Kidney epithelial cell (primary cell): Measurements from ENCODE around the gene GRM7. TPM values are rescaled to one million over a fixed set of nuclear protein-coding genes. Genes with fewer than 3 reads are reported as not detected.

Source experiments
- DNase-seq: peaks from one replicate; pipeline ENCODE4 v3.0.0-alpha.2; 2010; ENCODE audit warnings: low read depth
- H3K27me3 ChIP-seq: 2 replicates; pipeline ENCODE4 v1.6.0; 2011; ENCODE audit warnings: low read length; ENCODE audit not compliant: control insufficient read depth, insufficient read depth
- H3K36me3 ChIP-seq: 2 replicates; pipeline ENCODE4 v1.5.1; 2011; ENCODE audit warnings: low read length; ENCODE audit not compliant: control insufficient read depth, insufficient read depth
- H3K4me3 ChIP-seq: 2 replicates; pipeline ENCODE4 v1.5.1; 2011; ENCODE audit warnings: low read depth, mild to moderate bottlenecking, control low read depth, low read length
- CTCF ChIP-seq: IDR thresholded peaks from 2 replicates; pipeline ENCODE4 v1.5.1; 2011; ENCODE audit warnings: mild to moderate bottlenecking, moderate library complexity, low read length, control low read depth, inconsistent platforms; ENCODE audit not compliant: insufficient read depth, poor library complexity, severe bottlenecking
- total RNA-seq: library from RNA; depleted of rRNA; stranded (reverse); fragments of >200 nt; gene quantifications from 2 replicates; pipeline ENCODE4 v1.2.3, GENCODE V29; 2015

The GRM7 gene
- total RNA-seq, 1 donor from 2014 or later: 0.17 TPM

- Histone ChIP-seq H3K4me3 (no peak overlapping the region), H3K27me3 (no peaks in the 10 kb centered on the region), H3K36me3 (no peaks in the 10 kb centered on the region)
- DNase-seq: no peak
- TF ChIP-seq CTCF: no peak
These were observed 684.4 kb downstream of the GRM7 start for GRCh38 chr3:7545334-7545733.

- Histone ChIP-seq H3K27me3 (no peaks in the 10 kb centered on the region), H3K36me3 (no peaks in the 10 kb centered on the region), H3K4me3 (no peak overlapping the region)
- TF ChIP-seq CTCF: peak; percentile 23
- DNase-seq: peak; percentile 10
These were observed 685.3 kb downstream of the GRM7 start for GRCh38 chr3:7546253-7546652.

- Histone ChIP-seq H3K36me3 (no peaks in the 10 kb centered on the region), H3K4me3 (no peak overlapping the region), H3K27me3 (no peaks in the 10 kb centered on the region)
- DNase-seq: no peak
- TF ChIP-seq CTCF: no peak
These were observed 686.9 kb downstream of the GRM7 start for GRCh38 chr3:7547826-7548225.

- TF ChIP-seq CTCF: no peak
- H3K4me3 ChIP-seq: no peak overlapping the region
- no peaks in the 10 kb centered on the region for H3K36me3 ChIP-seq
- no peaks in the 10 kb centered on the region for H3K27me3 ChIP-seq
- DNase-seq: peak; percentile 2
These were observed 702.0 kb downstream of the GRM7 start for GRCh38 chr3:7562892-7563291.

- H3K36me3 ChIP-seq: no peaks in the 10 kb centered on the region
- no peaks in the 10 kb centered on the region for H3K27me3 ChIP-seq
- TF ChIP-seq CTCF: no peak
- H3K4me3 ChIP-seq: no peak overlapping the region
- DNase-seq: no peak
These were observed 704.7 kb downstream of the GRM7 start for GRCh38 chr3:7565574-7565973.

GRCh38 chr3:7567160-7567559 lies 706.2 kb downstream of the GRM7 start:
- Histone ChIP-seq H3K36me3 (no peaks in the 10 kb centered on the region), H3K27me3 (no peaks in the 10 kb centered on the region), H3K4me3 (no peak overlapping the region)
- DNase-seq: no peak
- no peak for TF ChIP-seq CTCF
